ENCODE data around the gene SH3RF3.
A peak's percentile ranks its signal among the peaks of the same experiment; 100 is the strongest.

The SH3RF3 gene

DNA sequence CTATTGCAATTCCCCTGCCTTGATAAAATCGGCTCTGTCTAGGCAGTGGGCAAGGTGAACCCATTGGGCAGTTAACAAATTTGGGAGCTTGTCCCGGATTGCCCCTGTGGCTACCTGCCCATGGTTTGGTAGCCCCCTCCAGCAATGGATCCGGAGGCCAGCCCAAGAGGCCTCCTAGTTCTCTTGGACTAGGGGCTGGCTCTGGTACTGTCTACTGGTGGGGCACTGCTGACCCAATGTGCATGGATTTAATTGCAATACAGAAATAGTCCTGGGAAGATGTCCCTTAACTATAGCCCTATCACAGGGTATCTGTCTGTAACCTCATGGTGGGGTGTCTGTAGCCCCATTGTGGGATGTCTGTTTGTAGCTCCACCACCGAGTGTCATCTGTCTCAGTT is 37.5 kb upstream of the SH3RF3 start:
- no peak for DNase-seq
- H3K4me3 ChIP-seq (ENCODE audit: low read length) = no peak overlapping the region

DNA sequence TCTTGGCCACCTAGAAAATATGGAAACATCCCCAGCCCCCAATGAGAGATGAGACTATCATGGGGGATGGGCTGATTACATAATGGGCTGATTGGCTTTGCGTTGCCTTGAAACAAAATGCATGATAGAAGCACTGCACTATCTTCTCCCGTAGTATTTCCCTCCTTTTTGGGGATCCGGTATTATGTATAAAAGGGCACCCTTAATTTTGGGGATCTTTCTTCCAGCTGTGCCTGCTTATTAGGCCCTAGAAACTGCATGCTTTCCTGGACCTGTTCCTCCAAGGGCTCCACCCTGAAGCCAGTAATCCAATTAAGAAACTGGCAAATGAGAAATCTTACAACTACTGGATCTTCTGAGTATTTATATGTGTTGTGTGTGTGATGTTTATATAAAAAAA is 34.9 kb upstream of the SH3RF3 start:
- Histone ChIP-seq H3K79me2 (ENCODE audit: control insufficient read depth, insufficient read depth, low read length) (no peaks in the 10 kb centered on the region), H3K4me1 (ENCODE audit: control insufficient read depth, low read depth, low read length) (peaks cover 6% of the 10 kb centered on the region), H3K27me3 (ENCODE audit: insufficient read depth, low read length, poor library complexity) (no peaks in the 10 kb centered on the region), H3K4ac (ENCODE audit: low read depth, low read length) (no peak overlapping the region), H2AK5ac (ENCODE audit: low read length) (no peak overlapping the region), H3K79me1 (ENCODE audit: low read length) (no peaks in the 10 kb centered on the region), H3K56ac (ENCODE audit: low read length) (no peak overlapping the region), H4K8ac (ENCODE audit: low read depth, low read length) (no peak overlapping the region), H3K18ac (ENCODE audit: low read length) (no peak overlapping the region), H3K27ac (ENCODE audit: low read depth, low read length) (no peak overlapping the region), H3K4me3 (ENCODE audit: low read length) (no peak overlapping the region), H3K9ac (ENCODE audit: low read length) (no peak overlapping the region), H2BK15ac (replicated peaks; ENCODE audit: low read depth) (no peak overlapping the region), H2BK5ac (ENCODE audit: low read length) (no peak overlapping the region), H2BK120ac (ENCODE audit: low read depth, low read length) (no peak overlapping the region), H3K23ac (ENCODE audit: low read length) (no peak overlapping the region), H4K5ac (ENCODE audit: low read length) (no peak overlapping the region), H3K4me2 (ENCODE audit: low read length) (no peak overlapping the region), H3K36me3 (ENCODE audit: control insufficient read depth, insufficient read depth, low read length) (no peaks in the 10 kb centered on the region)
- peak; percentile 5 for DNase-seq
- WGBS (ENCODE audit: extremely low coverage, insufficient coverage, low lambda C conversion rate) = no CpG with 5 or more reads among the region's 3 CpGs

More for the DNA sequence above, 37.5 kb upstream of the SH3RF3 start:
- Histone ChIP-seq H4K5ac (ENCODE audit: low read length) (no peak overlapping the region), H4K8ac (ENCODE audit: low read depth, low read length) (no peak overlapping the region), H3K79me2 (ENCODE audit: control insufficient read depth, insufficient read depth, low read length) (no peaks in the 10 kb centered on the region), H3K27me3 (ENCODE audit: insufficient read depth, low read length, poor library complexity) (no peaks in the 10 kb centered on the region), H3K9ac (ENCODE audit: low read length) (no peak overlapping the region), H3K27ac (ENCODE audit: low read depth, low read length) (no peak overlapping the region), H2BK15ac (replicated peaks; ENCODE audit: low read depth) (no peak overlapping the region), H3K4me1 (ENCODE audit: control insufficient read depth, low read depth, low read length) (no peaks in the 10 kb centered on the region), H2BK120ac (ENCODE audit: low read depth, low read length) (no peak overlapping the region), H3K56ac (ENCODE audit: low read length) (no peak overlapping the region), H3K4ac (ENCODE audit: low read depth, low read length) (no peak overlapping the region), H3K4me2 (ENCODE audit: low read length) (no peak overlapping the region), H2AK5ac (ENCODE audit: low read length) (no peak overlapping the region), H3K18ac (ENCODE audit: low read length) (no peak overlapping the region), H3K23ac (ENCODE audit: low read length) (no peak overlapping the region), H3K79me1 (ENCODE audit: low read length) (no peaks in the 10 kb centered on the region), H3K36me3 (ENCODE audit: control insufficient read depth, insufficient read depth, low read length) (no peaks in the 10 kb centered on the region), H2BK5ac (ENCODE audit: low read length) (no peak overlapping the region)
- no CpG with 5 or more reads among the region's 4 CpGs for WGBS (ENCODE audit: extremely low coverage, insufficient coverage, low lambda C conversion rate)

DNA sequence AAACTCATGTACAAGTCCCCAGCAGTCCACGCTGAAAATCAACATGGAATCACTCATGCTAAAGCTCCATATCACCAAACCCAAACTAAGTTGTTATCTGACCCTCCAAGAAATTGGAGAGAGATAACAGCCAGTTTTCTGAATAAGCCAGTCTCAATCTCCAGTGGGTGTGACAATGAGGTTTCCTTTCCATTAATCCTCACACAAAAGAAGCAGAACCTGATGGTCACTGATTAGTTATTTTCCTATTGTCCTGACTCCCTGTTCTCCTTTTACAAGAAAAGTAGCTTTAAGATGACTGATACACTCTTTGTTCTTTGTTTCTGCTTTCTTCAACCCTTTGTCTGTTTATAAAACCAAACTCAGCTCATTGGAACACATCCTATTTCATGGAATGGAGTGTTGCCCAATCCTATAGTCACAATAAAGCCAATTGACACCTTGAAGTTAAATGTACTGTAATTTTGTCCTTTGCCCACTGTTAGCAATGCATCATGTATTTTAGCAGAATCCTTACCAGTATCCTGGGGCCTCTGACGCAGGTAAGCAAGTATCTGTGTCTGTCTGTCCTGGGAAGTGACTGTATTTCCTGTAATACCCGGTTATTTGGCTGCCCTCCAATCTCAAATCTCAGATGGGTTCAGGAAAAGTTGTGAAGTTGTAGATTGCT is 30.6 kb upstream of the SH3RF3 start:
- Histone ChIP-seq H3K4me1 (ENCODE audit: control insufficient read depth, low read depth, low read length) (peaks cover 6% of the 10 kb centered on the region), H3K56ac (ENCODE audit: low read length) (no peak overlapping the region), H3K23ac (ENCODE audit: low read length) (no peak overlapping the region), H3K4me2 (ENCODE audit: low read length) (no peak overlapping the region), H3K36me3 (ENCODE audit: control insufficient read depth, insufficient read depth, low read length) (no peaks in the 10 kb centered on the region), H2BK120ac (ENCODE audit: low read depth, low read length) (no peak overlapping the region), H4K8ac (ENCODE audit: low read depth, low read length) (no peak overlapping the region), H3K27me3 (ENCODE audit: insufficient read depth, low read length, poor library complexity) (no peaks in the 10 kb centered on the region), H3K79me1 (ENCODE audit: low read length) (no peaks in the 10 kb centered on the region), H2BK15ac (replicated peaks; ENCODE audit: low read depth) (no peak overlapping the region), H3K9ac (ENCODE audit: low read length) (no peak overlapping the region), H2AK5ac (ENCODE audit: low read length) (no peak overlapping the region), H3K4ac (ENCODE audit: low read depth, low read length) (no peak overlapping the region), H2BK5ac (ENCODE audit: low read length) (no peak overlapping the region), H4K5ac (ENCODE audit: low read length) (no peak overlapping the region), H3K79me2 (ENCODE audit: control insufficient read depth, insufficient read depth, low read length) (no peaks in the 10 kb centered on the region), H3K4me3 (ENCODE audit: low read length) (no peak overlapping the region), H3K18ac (ENCODE audit: low read length) (no peak overlapping the region), H3K27ac (ENCODE audit: low read depth, low read length) (peak overlapping the region; percentile 45)
- peak; percentile 60 for DNase-seq
- no CpG with 5 or more reads among the region's 3 CpGs for WGBS (ENCODE audit: extremely low coverage, insufficient coverage, low lambda C conversion rate)

DNA sequence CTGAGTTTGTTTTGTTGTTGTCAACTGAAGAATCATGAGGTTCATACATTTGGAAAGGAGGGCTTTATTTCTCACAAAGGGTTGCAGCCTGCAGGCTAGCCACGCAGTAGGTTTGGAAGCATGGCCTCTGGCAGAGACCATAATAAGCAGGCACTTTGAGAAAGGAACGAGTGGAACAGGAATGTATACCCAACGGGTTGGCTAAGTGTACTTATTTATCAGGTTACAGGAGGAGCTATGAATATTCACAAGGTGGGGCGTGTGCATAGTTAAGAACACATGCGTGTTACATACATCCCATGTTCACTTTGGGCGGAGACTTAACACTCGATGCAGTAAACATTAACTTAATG is 30.1 kb upstream of the SH3RF3 start:
- no peaks in the 10 kb centered on the region for H3K79me2 ChIP-seq (ENCODE audit: control insufficient read depth, insufficient read depth, low read length)
- no peak overlapping the region for H3K9ac ChIP-seq (ENCODE audit: low read length)
- no peaks in the 10 kb centered on the region for H3K79me1 ChIP-seq (ENCODE audit: low read length)
- no peak overlapping the region for H4K8ac ChIP-seq (ENCODE audit: low read depth, low read length)
- H3K18ac ChIP-seq (ENCODE audit: low read length) = no peak overlapping the region
- H3K4me2 ChIP-seq (ENCODE audit: low read length) = no peak overlapping the region
- H3K36me3 ChIP-seq (ENCODE audit: control insufficient read depth, insufficient read depth, low read length) = no peaks in the 10 kb centered on the region
- H2BK120ac ChIP-seq (ENCODE audit: low read depth, low read length) = no peak overlapping the region
- H3K4me1 ChIP-seq (ENCODE audit: control insufficient read depth, low read depth, low read length) = peaks cover 6% of the 10 kb centered on the region
- H3K23ac ChIP-seq (ENCODE audit: low read length) = no peak overlapping the region
- no peak for DNase-seq
- no peak overlapping the region for H2BK5ac ChIP-seq (ENCODE audit: low read length)
- no peak overlapping the region for H3K56ac ChIP-seq (ENCODE audit: low read length)
- no peak overlapping the region for H3K4me3 ChIP-seq (ENCODE audit: low read length)
- H2AK5ac ChIP-seq (ENCODE audit: low read length) = peak overlapping the region; percentile 54
- no peak overlapping the region for H3K4ac ChIP-seq (ENCODE audit: low read depth, low read length)
- H2BK15ac ChIP-seq (replicated peaks; ENCODE audit: low read depth) = no peak overlapping the region
- WGBS (ENCODE audit: extremely low coverage, insufficient coverage, low lambda C conversion rate) = no CpG with 5 or more reads among the region's 7 CpGs
- H4K5ac ChIP-seq (ENCODE audit: low read length) = no peak overlapping the region
- H3K27me3 ChIP-seq (ENCODE audit: insufficient read depth, low read length, poor library complexity) = no peaks in the 10 kb centered on the region
- H3K27ac ChIP-seq (ENCODE audit: low read depth, low read length) = peak overlapping the region; percentile 45

DNA sequence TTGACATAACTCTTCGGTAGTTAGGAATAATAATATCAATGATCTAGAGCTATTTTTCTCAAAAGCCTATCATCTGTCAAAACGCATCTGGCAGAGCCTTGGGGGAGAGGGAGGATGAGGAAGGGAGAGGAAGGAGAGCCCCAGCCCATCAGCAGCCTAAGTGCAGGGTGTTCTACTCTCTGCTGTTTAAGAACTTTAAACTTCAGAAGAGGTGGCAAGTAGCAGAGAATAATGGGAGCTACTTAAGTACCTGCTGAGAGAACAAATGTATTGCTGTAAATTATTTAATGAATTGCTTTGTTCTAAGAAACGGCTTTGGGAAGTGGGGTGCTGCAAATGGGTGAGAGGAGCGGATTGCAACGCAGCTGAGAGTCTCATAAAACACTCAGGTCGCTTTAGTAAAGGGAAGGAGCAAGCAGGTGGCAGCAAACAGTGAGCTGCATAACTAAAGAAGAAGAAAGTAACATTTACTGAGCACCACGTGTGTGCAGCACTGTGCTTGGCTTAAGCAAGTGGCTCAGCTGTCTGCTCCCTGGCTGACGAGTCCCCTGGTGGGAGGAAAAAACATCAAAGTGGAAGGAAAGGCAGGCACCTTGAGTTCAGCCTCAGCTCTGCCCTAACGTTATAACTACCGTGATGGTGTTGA is 26.3 kb upstream of the SH3RF3 start:
- peaks cover 5% of the 10 kb centered on the region for H3K4me1 ChIP-seq (ENCODE audit: control insufficient read depth, low read depth, low read length)
- no peaks in the 10 kb centered on the region for H3K27me3 ChIP-seq (ENCODE audit: insufficient read depth, low read length, poor library complexity)
- no peak overlapping the region for H4K5ac ChIP-seq (ENCODE audit: low read length)
- no peaks in the 10 kb centered on the region for H3K79me1 ChIP-seq (ENCODE audit: low read length)
- H3K9ac ChIP-seq (ENCODE audit: low read length) = no peak overlapping the region
- H2BK120ac ChIP-seq (ENCODE audit: low read depth, low read length) = no peak overlapping the region
- WGBS (ENCODE audit: extremely low coverage, insufficient coverage, low lambda C conversion rate) = no CpG with 5 or more reads among the region's 10 CpGs
- H3K27ac ChIP-seq (ENCODE audit: low read depth, low read length) = no peak overlapping the region
- H4K8ac ChIP-seq (ENCODE audit: low read depth, low read length) = no peak overlapping the region
- no peak overlapping the region for H2BK15ac ChIP-seq (replicated peaks; ENCODE audit: low read depth)
- DNase-seq = peak; percentile 43
- no peak overlapping the region for H3K56ac ChIP-seq (ENCODE audit: low read length)
- H3K36me3 ChIP-seq (ENCODE audit: control insufficient read depth, insufficient read depth, low read length) = no peaks in the 10 kb centered on the region
- no peak overlapping the region for H3K4me2 ChIP-seq (ENCODE audit: low read length)
- H3K23ac ChIP-seq (ENCODE audit: low read length) = no peak overlapping the region
- no peaks in the 10 kb centered on the region for H3K79me2 ChIP-seq (ENCODE audit: control insufficient read depth, insufficient read depth, low read length)
- H2BK5ac ChIP-seq (ENCODE audit: low read length) = no peak overlapping the region
- H3K4me3 ChIP-seq (ENCODE audit: low read length) = no peak overlapping the region
- no peak overlapping the region for H3K4ac ChIP-seq (ENCODE audit: low read depth, low read length)
- no peak overlapping the region for H3K18ac ChIP-seq (ENCODE audit: low read length)
- no peak overlapping the region for H2AK5ac ChIP-seq (ENCODE audit: low read length)

DNA sequence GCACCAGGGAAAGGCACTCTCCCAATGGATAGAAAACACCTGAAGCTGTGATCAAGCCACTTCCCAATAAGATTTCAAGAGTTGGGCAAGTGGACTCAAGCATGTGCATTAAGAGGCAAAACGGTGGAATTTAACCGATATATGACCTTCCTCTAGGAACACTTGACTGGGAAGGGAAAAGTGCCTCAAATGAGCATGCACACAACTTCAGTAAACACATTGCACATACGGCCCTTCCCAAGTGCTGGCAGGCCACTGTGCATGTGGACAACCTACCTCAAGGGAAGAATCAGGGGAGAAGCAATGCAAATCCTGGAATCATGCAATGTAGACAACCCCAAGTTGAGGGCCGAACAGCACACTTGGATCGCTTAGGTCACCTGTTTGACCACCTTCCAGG is 23.9 kb upstream of the SH3RF3 start:
- no peak overlapping the region for H3K56ac ChIP-seq (ENCODE audit: low read length)
- H3K27me3 ChIP-seq (ENCODE audit: insufficient read depth, low read length, poor library complexity) = no peaks in the 10 kb centered on the region
- no peaks in the 10 kb centered on the region for H3K4me1 ChIP-seq (ENCODE audit: control insufficient read depth, low read depth, low read length)
- H3K23ac ChIP-seq (ENCODE audit: low read length) = no peak overlapping the region
- no peak overlapping the region for H3K4ac ChIP-seq (ENCODE audit: low read depth, low read length)
- H2BK15ac ChIP-seq (replicated peaks; ENCODE audit: low read depth) = no peak overlapping the region
- H3K4me3 ChIP-seq (ENCODE audit: low read length) = no peak overlapping the region
- no peak overlapping the region for H3K18ac ChIP-seq (ENCODE audit: low read length)
- WGBS (ENCODE audit: extremely low coverage, insufficient coverage, low lambda C conversion rate) = no CpG with 5 or more reads among the region's 5 CpGs
- H4K8ac ChIP-seq (ENCODE audit: low read depth, low read length) = no peak overlapping the region
- no peak overlapping the region for H3K4me2 ChIP-seq (ENCODE audit: low read length)
- H3K27ac ChIP-seq (ENCODE audit: low read depth, low read length) = no peak overlapping the region
- H3K36me3 ChIP-seq (ENCODE audit: control insufficient read depth, insufficient read depth, low read length) = no peaks in the 10 kb centered on the region
- no peak overlapping the region for H2BK120ac ChIP-seq (ENCODE audit: low read depth, low read length)
- H3K79me1 ChIP-seq (ENCODE audit: low read length) = no peaks in the 10 kb centered on the region
- DNase-seq = no peak
- no peak overlapping the region for H2BK5ac ChIP-seq (ENCODE audit: low read length)
- H3K9ac ChIP-seq (ENCODE audit: low read length) = no peak overlapping the region
- H2AK5ac ChIP-seq (ENCODE audit: low read length) = no peak overlapping the region
- H3K79me2 ChIP-seq (ENCODE audit: control insufficient read depth, insufficient read depth, low read length) = no peaks in the 10 kb centered on the region
- H4K5ac ChIP-seq (ENCODE audit: low read length) = no peak overlapping the region

All from mesendoderm (in vitro differentiated cells).